Prostate gland (tissue), 2 donors: ENCODE data around the gene ACOX3.

ENCODE experiments used
- CTCF ChIP-seq, 4 experiments: fragments of 200-600 bp in 2 of 4; fragments of 450-650 bp in 2 of 4; sonication (generic) in 2 of 4; IDR thresholded peaks; 1 replicate in 3 of 4; 2 replicates in 1 of 4; pipeline ENCODE4 v1.5.1; 2016 to 2019; ENCODE audit warnings: antibody characterized with exemption in 4 of 4, mild to moderate bottlenecking in 2 of 4, moderate library complexity in 2 of 4
- POLR2A ChIP-seq: fragments of 450-650 bp; IDR thresholded peaks from one replicate; pipeline ENCODE4 v1.6.1; 2016; ENCODE audit warnings: antibody characterized with exemption, mild to moderate bottlenecking
- POLR2AphosphoS5 ChIP-seq: sonication (generic); formaldehyde crosslinking; IDR thresholded peaks from one replicate; pipeline ENCODE4 v1.6.1; 2017; ENCODE audit warnings: antibody characterized with exemption

DNA sequence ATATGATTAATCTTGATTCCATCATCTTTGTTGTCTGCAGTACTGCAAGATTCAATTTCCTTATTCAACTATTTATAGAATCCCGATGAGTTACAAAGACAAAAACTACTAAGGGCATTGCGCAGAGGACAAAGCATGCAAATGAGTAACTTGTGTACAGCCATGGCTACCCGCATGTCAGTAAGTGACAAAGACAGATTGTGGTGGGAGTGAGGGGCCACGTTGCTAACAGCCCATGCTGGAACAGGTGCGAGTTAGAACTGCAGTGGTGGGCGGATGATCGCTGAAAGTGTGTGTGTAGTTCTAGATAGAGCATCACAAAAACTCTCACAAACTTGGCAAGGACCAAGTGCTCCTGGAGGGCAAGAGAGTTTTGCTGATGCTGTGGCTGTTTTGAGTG is 49.5 kb downstream of the ACOX3 start:
- no peak for TF ChIP-seq CTCF (IDR thresholded peaks at IDR 0.05)
- TF ChIP-seq POLR2A, result no peak
- no peak for TF ChIP-seq POLR2AphosphoS5
